C4-2B (cell line): ENCODE measurements around the gene HECW1.

ENCODE experiments used
- H3K27ac ChIP-seq: fragments of 450-650 bp; 2 replicates; pipeline ENCODE4 v1.5.1; 2017
- ZFX ChIP-seq: fragments of 450-650 bp; IDR thresholded peaks from 2 replicates; pipeline ENCODE4 v1.6.1; 2017
- TF ChIP-seq, protein P1 (sequence below): fragments of 450-650 bp; conservative IDR thresholded peaks from 2 replicates; pipeline ENCODE4 v1.5.1; 2017; ENCODE audit warnings: mild to moderate bottlenecking

The HECW1 gene

DNA sequence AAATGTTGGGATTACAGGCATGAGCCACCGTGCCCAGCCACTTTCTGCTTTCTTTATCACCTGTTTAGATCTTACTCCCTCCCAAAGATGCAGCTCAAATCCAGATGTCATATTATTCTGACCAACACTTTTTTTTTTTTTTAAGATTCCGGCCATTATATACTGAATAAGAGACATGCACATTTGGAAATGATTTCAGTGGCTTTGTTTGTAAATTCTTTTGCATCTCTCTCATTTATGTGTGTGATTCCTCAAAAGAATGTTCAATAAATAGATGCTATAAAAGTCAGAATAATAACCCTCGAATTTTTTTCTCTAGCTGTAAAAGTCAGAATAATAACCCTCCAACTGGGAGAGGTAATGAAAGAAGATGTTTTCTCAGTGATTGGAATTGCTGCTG lies 25.4 kb downstream of the HECW1 start:
- no peak for TF ChIP-seq ZFX
- TF ChIP-seq, protein P1, sequence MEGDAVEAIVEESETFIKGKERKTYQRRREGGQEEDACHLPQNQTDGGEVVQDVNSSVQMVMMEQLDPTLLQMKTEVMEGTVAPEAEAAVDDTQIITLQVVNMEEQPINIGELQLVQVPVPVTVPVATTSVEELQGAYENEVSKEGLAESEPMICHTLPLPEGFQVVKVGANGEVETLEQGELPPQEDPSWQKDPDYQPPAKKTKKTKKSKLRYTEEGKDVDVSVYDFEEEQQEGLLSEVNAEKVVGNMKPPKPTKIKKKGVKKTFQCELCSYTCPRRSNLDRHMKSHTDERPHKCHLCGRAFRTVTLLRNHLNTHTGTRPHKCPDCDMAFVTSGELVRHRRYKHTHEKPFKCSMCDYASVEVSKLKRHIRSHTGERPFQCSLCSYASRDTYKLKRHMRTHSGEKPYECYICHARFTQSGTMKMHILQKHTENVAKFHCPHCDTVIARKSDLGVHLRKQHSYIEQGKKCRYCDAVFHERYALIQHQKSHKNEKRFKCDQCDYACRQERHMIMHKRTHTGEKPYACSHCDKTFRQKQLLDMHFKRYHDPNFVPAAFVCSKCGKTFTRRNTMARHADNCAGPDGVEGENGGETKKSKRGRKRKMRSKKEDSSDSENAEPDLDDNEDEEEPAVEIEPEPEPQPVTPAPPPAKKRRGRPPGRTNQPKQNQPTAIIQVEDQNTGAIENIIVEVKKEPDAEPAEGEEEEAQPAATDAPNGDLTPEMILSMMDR, result no peak
- no peak overlapping the region for H3K27ac ChIP-seq

DNA sequence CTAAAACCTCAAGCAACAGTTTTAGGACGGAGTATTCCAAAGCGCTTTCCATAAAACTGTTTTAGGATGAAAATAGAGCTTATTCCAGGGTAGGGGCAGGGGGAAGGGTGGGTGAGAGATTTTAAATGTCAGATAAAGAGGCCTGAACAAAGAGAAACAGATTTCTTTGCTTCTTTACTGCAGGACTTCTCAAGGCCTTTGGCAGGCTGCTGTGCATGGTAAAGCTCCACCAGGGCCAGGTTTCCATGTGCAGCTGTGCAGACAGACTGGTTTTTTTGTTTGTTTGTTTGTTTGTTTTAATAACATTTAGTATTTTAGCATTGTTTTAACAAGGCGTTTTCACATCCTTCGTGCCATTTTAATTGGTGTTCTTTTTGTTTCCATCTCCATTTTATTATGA lies 26.3 kb downstream of the HECW1 start:
- H3K27ac ChIP-seq, result no peak overlapping the region
- TF ChIP-seq, protein P1, result no peak
- TF ChIP-seq ZFX, result no peak

DNA sequence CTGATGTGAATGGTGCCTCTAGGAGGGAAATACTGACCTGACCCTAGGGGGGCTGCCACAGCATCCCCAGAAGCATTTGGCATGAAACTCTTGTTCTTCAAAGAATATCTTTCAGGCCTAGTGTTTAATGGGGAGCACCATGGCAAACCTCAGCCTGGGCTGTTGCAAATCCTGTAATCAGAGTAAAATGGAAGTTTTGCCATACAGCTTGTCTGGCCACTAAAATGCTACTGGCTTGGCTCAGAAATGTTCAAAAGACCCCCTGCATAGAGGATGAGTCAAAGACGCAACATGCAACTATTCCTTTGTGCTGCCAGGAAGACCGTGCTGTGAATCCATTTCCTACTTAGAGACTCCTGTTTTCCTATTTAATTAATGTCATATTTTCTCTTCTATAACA lies 26.7 kb downstream of the HECW1 start:
- TF ChIP-seq ZFX, result no peak
- TF ChIP-seq, protein P1, result no peak
- no peak overlapping the region for H3K27ac ChIP-seq

DNA sequence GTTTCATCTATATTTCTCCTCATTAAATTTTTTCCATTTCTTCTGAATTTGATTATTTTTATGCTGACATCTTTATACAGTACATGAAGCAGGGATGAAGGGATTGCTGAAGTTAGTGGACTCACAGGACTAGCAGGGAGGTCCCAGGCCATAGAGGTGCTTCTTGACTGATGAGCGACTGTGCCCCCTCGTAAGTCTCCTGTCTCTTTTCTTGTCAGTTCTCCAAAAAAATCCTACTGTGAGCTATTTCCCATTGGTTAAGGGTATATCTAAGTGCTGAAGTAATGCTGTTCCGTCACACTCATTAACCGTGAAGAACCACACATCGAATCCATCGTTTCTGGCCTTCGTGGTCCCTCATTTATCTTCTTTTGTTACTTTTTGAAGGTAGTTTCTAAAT lies 27.7 kb downstream of the HECW1 start:
- H3K27ac ChIP-seq, result no peak overlapping the region
- TF ChIP-seq ZFX, result no peak
- TF ChIP-seq, protein P1, result no peak

DNA sequence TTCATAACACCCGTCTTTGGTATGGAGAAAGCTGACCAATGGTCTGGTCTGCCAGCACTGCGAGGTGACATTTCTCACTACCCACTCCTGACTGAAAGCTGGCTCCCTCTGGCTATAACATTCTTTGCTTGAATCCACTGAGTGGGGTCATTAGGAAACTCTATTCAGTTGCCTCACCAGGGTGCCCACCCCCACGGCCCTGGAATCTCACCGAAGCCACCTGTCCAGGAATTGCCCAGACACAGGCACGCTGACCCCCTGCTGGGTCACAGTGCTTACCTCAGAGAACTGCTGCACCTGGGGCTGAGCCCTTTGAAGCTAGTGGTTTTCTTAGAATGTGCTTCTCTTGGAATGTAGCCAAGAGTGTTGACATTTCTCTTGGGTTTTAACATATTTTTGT lies 28.6 kb downstream of the HECW1 start:
- H3K27ac ChIP-seq, result no peak overlapping the region
- TF ChIP-seq, protein P1, result no peak
- TF ChIP-seq ZFX, result no peak

DNA sequence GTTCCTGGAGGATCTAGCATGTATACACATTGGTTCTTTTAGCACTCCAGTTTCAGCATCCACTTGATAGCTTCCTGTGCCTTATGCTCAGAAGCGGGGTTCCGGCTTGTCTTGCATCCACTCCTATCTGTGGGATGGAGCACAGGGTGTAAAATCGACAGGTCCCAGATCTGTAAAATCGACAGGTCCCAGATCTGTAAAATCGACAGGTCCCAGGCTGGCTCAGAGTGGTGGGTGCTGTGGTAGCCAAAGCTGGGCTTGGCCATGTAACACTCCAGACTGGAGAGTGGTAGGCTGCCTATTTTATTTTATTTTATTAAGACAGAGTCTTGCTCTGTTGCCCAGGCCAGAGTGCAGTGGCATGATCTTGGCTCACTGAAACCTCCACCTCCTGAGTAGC lies 30.3 kb downstream of the HECW1 start:
- H3K27ac ChIP-seq, result no peak overlapping the region
- no peak for TF ChIP-seq ZFX
- TF ChIP-seq, protein P1, result no peak

DNA sequence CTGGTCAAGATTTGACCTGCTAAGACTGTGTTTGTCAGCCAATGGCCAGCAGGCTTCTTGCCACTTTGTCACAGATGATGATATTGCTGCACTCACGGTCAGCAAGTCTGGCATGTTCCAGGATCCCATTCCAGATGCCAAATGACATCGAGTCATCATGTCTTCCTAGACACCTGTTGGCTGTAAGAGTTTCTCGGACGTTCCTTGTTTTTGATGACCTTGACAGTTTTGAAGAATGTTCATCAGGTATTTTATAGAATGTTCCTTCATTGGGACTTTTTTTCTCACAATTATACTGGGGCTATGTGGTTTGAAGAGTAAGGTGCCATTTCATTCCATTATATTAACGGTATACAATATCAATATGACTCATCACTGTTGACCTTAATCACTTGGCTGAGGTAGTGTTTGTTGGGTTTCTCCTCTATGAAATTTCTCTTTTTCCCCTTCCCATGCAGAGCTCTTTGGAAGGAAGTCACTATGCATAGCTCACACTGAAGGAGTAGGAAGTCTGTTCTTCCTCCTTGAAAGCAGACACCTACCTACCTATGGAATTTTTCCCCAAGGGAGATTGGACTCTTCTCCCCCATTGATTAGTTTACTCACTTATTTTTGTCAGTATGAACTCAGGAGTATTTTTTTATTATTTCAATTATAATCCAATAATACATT lies 31.6 kb downstream of the HECW1 start:
- no peak overlapping the region for H3K27ac ChIP-seq
- no peak for TF ChIP-seq ZFX
- TF ChIP-seq, protein P1, result no peak
